Measurements from ENCODE around the gene KIAA0408.
"Not testable (repeated sequence)": the region's sequence is repeated elsewhere in the genome, so short reads cannot be mapped to it uniquely, and the experiment has no call there.

KIAA0408 gene

DNA sequence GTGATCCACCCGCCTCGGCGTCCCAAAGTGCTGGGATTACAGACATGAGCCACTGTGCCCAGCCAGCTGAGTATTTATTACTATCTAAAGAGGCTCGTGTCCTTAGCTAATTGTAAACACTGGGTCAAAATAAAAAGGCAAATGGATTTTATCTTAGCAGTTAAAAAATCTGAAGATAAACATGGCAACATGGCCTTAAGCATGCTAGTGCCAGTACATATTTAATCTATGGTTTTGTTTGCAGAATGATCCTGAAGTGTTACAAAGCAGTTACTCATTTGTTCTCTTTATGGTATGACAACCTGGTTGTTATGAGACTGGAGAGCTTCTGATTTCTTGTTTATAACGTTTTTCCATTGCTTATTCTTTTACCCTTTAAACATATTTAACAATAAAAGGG is 3.9 kb upstream of the KIAA0408 start:
- DNase-seq (ENCODE audit: low read depth) = no peak

DNA sequence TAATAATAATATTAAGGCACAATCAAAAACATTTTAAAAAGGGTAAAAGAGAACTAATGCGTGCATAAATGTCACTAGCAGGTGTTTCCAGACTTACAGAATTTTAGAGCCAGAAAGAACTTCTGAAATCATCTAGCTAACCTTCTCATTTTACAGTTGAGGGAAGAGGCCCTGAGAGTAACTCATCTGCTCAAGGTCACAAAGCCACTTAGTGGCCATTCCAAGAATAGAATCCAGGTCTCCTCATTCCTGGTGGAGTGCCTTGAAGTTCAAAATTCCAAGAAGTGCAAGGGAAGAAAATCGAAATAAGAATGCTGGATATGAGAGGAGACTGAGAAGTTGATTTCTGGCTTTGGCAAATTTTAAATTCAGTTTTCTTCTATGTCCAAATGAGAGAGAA is 3.2 kb upstream of the KIAA0408 start:
- DNase-seq (ENCODE audit: low read depth) = no peak

DNA sequence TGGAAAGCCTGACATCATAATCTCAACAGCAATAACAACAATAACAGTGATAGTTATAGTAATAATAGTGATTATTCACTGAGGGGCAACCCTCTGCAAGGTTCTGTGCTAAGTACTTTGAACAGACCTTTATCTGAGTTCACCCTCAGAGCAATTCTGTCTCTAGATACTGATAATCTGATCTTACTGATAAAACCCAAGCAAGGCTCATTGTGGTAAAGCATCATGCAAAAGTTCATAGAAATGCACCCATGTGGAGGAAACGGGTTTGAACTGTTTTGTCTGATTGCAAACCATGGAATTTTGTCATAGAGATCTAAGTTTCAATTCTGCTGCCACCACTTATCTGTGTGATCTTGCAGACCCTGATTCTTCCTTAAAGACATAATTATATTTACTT is 1.3 kb upstream of the KIAA0408 start:
- DNase-seq (ENCODE audit: low read depth) = no peak

DNA sequence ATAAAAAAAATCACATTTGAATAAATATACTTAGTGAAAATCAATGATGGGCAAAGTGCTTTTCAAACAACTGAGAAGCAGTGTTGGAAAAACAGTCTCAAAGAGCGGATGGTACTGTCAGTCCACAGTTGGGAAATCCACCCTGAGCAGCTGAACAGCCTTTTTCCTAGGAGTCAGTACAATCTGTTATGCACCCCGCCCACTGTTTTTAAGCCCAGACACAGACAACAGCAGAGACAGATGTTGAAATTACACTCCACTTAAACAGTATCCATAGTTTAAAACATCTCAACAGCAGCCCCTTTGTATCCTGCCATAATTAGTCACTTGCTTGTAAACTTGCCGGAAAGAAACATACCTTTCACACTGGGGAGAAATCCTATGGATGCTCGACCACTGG is 372 bp downstream of the KIAA0408 start:
- DNase-seq (ENCODE audit: low read depth) = no peak

DNA sequence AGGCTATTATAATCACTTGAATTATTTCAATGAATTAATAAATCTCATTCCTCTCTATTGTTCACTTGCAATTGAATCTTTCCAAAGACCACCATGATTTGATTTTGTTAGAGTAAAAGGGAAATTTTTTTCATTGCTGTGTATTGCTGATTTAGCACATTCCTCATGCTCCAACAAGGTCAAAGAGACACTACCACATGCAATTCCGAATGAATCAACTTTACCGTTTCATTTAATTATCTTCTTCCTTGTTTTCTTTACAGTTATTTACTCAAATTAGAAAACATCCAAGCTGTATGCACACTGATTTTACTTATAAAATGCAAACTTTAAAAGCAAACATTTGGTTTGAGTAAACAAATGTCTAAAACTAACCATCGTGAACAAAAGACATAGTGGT is 967 bp downstream of the KIAA0408 start:
- DNase-seq (ENCODE audit: low read depth) = no peak

DNA sequence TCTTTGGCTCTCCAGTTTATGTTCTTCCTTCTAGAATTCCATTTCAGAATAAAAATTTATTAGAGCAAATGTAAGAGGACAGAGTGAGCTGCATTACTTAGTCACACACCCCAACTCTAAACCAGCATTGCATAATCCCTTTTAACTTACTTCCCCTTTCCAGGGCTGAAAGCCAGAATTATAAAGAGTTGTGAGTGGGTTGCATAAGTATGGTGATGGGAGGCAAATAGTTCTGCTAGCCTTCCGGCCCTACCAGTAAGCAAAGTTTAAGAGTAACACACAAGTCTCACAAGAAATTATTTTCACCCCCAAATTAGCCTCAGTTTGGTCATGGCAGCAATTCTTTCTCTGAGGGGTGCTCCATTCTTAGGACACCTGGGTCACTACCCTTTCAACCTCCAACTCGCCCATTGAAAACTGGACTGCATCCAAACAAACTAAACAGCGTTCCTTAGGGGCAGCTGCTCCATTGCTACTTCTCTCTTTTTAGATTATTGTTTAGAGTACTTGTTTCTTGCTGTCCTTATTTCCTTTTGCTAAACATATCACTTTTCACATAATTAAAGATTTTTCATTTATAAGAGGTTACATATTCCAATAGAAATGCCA is 1.6 kb downstream of the KIAA0408 start:
- no peak for DNase-seq (ENCODE audit: low read depth)

DNA sequence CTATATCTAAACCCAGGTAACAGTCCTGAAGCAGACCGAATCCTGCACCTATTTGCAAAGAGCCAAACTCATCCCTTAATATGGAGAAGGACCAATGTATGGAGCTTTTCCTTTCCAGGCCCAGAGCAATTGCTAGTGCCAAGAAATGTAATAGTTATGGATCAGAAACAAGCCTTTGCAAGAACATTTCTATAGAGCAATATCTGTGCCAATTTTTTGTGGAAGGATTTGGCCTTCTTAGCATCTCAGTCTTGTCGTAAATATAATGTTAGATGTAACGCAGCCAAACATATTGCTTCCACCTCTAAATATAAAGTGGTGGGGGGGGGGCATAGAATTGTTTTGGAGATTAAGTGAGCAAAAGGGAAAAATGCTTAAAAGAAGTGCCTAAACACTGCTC is 2.7 kb downstream of the KIAA0408 start:
- DNase-seq (ENCODE audit: low read depth) = no peak

DNA sequence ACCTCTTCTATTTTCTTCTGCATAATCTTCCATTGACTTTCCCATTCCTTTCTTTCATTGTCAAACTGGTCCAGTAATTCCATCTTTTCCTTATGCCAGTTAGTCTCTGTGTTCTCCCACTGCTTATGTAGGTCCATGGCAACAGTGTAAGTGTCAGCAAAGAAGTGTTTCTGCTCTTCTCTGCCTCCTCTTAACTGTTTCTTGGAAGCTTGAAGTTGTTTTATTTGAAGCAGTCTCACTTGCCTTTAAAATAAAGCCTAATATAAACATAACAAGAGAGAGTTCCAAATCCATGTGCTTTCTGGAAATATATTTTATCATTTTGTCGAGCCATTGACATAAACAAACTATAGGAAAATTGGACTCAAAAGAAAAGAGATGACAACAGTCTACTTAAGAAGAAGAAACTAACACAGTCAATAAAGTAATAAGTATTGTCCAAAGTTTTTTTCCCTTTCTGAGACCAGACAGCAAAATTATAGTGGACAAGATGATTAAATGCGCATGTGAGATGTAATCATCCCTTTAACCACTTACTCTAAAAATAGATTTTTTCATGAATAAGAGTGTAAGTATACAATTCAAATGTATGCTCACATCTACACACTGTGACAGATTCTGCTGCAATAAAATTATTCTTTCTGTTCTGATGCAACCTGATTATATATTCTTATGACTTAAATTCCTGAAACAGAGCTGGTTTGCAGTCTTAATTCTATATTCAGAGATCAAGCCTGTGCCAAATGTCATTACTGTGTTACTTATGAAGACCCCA is 5.2 kb downstream of the KIAA0408 start:
- DNase-seq (ENCODE audit: low read depth) = no peak

DNA sequence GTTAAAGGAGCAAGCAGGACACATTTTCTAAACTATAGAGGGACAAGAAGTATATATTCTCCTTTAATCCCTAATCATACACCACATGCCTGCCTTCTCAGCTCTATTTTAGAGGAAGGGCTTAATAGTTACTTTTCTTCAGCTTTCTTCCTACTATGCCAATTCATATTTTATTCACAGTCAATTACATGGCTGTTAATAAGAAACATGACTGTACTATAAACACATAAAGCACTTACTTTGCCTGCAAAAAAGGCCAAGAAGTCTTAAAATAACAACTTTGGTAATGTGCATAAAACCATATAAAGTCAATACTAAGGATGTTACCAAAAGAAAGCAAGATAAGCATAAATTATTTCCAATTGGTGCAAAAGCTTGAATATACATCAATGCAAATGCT is 6.4 kb downstream of the KIAA0408 start:
- DNase-seq (ENCODE audit: low read depth) = no peak

DNA sequence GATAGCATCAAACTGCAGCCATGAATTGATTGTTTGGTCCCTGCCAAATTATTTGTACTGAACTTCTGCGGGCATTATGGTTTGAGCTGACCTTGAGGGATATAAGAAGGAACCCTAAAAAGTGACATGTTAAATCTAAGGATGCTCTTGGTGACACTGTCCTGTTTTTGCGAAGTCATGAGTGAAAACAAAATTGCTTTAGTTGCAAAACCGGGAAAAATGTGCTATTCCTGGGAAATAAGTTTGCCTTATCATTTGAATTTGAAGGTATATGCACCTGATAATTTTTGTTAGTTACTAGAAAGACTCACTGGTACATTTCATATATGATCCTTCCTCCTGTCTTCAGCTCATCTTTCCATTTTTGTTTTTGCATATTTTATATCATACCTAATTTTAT is 7.8 kb downstream of the KIAA0408 start:
- no peak for DNase-seq (ENCODE audit: low read depth)

DNA sequence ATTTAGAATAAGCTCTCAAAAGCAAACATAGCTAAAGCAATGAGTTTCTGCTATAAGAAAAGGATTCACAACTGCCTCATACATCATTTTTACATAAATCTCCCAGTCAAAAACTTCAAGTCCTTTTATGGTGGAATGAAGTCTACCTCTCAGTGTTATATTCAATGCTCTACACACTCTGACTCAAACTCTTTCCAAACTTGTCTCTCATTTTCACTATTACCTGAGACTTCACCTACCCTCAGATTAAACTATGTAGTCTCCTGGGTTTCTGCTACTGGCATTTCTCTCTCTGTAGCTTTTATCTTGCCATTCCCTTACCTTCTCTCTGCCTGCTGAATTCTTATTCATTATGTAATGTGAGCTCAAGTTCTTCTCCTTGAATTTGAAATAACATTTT is 11.4 kb downstream of the KIAA0408 start:
- no peak for DNase-seq (ENCODE audit: low read depth)

DNA sequence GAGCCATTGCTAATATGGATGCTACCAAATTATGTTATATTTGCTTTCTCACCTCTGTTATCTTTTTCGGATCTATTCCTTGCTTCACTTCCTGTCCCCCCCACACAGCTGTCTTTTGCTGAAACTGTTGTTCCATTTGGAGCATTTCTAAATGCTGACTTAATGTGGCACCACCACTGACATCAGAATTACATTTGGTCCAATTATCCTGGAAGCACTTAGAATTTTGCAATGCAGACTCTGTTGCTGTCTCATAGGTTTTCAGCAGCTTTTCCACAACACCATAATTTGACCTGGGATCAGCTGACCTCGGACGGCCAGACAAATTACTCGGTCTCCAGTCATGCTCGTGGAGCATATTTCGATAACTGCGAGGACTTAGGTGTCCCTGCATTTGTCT is 12.8 kb downstream of the KIAA0408 start:
- DNase-seq (ENCODE audit: low read depth) = no peak

DNA sequence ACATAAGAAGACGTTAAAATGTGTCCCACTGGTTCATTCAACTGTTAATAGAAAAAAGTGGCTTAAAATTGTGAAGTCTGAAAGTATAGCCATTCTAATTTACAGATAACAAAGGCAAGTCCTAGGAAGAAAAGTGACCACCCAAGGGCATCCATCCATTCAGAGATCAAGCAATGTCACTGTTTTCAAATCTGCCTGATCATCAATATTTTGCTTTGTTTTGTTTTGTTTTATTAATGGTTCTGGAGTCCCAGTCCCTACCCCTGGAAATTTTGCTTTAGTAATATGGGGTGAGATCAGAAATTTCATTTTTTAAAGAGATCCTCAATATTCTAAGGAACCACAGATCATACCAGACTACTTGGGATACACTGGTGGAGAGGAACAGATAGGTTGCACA is 17.3 kb downstream of the KIAA0408 start:
- no peak for DNase-seq (ENCODE audit: low read depth)

DNA sequence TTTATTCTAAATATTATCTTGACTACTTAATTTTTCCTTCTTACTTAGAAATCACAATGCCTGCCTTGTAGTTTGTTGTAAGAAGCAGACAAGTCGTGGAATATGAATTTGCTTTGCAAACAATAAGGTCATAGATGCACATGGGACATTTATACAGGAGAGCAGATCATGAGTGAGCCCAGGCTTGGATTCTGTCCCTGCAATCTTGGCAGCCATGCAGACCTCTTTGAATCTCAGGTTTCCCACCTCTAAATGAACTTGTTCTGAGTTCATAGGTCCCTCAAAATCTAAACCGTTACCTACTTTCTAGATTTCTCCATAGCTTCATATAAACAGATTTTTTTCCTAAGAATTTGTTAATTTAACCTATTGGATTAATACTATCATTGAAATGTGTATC is 19.5 kb downstream of the KIAA0408 start:
- no peak for DNase-seq (ENCODE audit: low read depth)

DNA sequence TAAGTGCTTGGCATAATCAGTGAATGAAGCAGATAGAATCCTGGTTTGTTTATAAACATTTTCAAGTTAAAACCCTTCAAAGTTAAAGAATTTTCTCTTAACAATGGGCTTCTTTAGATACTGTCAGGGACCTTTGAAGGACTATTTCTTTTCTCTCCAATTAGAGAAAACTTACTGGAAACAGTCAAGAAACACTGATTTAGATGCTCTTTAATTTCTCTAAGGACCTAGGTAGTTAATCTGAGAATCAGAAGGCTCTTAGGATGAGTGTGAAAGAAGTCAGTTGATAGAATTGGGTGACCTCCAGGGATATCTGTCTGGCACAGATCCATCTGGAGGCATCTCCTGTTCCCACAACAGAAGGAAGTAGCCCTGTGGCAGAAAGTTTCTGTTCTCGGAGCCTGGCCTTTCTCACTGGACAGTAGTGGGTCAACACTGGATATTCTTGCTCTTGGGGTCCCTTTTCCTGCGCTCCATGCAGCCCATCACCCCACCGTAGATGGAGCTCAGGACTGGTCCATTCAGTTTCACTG is 22.5 kb downstream of the KIAA0408 start:
- DNase-seq (ENCODE audit: low read depth) = no peak

DNA sequence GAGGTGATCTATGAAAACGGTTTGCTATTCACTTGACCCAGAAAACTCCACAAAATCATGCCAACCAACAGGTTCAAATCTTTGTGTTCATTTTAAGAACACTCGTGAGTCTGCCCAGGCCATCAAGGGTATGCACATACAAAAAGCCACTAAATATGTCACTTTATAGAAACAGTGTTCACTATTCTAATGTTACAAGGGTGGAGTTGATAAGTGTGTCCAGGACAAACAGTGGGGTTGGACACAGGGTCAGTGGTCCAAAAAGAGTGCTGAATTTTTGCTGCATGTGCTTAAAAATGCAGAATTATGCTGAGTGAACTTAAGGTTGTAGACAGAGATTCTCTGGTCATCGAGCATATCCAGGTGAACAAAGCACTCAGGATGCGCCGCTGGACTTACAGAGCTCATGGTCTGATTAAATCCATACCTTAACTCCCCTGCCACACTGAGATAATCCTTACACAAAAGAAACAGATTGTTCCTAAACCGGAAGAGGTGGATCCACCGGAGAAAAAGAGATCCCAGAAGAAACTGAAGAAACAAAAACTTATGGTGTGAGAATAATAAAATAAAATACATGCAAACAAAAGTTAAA is 23.5 kb downstream of the KIAA0408 start:
- no peak for DNase-seq (ENCODE audit: low read depth)

DNA sequence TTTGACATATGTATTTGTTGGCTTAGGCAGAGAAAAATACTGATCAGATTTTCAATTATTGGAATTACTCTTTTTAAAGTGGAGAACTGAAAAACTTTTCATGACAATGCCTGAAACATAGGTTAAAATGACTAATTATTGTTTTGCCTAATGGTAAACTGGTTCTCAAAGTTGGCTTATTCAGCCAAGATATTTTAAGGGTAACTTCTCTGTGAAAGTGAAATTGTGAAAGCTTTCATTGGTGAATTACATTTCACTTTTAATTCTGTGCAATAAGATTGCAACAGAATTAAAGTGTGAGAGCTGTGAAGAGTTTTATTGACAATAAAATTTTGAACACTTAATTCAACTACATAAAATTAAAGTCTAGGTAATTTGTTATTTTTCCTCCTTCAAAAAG is 24.5 kb downstream of the KIAA0408 start:
- DNase-seq (ENCODE audit: low read depth) = no peak

DNA sequence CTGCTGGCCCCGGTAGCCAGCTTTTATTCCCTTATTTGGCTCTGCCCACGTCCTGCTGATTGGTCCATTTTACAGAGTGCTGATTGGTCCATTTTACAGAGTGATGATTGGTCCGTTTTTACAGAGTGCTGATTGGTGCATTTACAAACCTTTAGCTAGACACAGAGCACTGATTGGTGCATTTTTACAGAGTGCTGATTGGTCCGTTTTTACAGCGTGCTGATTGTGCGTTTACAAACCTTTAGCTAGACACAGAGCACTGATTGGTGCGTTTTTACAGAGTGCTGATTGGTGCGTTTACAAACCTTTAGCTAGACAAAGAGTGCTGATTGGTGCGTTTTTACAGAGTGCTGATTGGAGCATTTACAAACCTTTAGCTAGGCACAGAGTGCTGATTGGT is 30.6 kb downstream of the KIAA0408 start:
- DNase-seq (ENCODE audit: low read depth) = not testable (repeated sequence)

DNA sequence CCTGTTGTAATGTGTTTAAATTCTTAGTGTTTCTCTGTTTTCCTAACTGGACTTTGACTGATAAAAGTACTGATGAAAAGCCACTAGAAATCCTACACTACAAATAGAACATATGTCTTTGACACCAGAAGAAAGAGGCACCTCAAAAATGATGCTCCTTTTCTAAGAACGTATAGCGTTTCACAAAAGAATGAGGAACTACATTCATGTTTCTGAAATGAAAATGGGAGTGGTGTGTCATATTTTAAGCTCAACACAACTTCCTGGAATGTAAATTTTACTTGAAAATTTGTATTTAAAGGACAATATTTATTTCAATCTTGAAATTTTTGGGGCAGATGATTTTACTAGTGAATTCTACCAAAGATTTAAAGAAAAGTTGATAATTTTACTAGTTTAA is 35.3 kb downstream of the KIAA0408 start:
- no peak for DNase-seq (ENCODE audit: low read depth)

DNA sequence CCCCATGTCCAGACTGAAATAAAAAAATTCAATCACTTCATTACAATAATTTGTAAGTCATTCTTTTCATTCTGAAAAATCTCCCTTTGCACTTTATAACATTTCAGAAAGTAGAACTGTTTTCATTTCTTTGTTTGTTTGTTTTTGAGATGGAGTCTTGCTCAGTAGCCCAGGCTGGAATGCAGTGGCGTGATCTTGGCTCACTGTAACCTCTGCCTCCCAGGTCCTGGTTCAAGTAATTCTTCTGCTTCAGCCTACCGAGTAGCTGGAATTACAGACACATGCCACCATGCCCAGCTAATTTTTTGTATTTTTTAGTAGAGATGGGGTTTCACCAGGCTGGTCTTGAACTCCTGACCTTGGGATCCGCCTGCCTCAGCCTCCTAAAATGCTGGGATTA is 38.0 kb downstream of the KIAA0408 start:
- DNase-seq (ENCODE audit: low read depth) = not testable (repeated sequence)

DNA sequence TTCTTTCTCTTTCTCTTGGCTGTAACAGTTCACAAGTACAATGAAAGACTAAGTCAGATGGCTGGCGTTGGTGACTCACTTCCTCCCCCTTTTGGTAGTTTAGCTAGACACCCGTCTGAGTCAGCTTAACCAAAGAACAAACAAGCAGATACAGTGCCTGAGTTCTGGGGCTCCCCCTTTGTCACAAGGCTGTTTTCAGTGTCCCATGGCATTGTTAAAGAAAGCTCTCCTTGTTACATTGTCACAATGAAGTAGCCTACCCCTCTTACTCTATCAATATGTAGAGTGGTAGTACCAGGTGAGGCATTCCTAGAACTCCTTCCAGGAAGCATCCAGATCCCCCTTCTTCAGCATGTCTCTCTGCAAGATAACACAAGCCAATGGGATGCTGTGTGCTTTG is 38.6 kb downstream of the KIAA0408 start:
- peak; percentile 30 for DNase-seq (ENCODE audit: low read depth)

DNA sequence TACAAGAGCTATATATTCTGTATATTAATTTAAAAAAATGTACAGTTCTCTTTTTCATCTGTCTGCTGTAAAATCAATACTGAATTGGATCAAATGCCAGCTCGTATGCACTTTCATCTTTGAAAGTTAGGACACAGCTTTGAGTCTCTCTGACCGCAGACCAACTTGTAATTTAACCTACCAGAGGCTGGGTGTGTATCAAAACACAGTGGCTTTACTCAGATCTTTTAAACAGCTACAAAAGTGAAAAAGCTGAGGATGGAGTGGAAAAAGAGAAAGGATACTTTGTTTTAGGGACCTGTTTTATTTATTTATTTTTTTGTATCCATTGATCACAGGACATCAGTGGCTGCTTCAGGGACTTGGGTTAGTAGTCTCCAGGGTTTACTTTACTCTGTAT is 44.1 kb downstream of the KIAA0408 start:
- DNase-seq (ENCODE audit: low read depth) = no peak

DNA sequence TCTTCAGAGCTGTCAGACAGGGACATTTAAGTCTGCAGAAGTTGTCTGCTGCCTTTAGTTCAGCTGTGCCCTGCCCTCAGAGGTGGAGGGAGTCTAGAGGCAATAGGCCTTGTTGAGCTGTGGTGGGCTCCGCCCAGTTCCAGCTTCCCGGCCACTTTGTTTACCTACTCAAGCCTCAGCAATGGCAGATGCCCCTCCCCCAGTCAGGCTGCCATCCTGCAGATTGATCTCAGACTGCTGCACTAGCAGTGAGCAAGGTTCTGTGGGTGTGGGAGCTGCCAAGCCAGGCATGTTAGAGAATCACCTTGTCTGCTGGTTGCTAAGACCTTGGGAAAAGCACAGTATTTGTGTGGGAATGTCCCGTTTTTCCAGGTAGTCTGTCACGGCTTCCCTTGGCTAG is 46.1 kb downstream of the KIAA0408 start:
- not testable (repeated sequence) for DNase-seq (ENCODE audit: low read depth)
